ENCODE data around the gene COQ2. TPM values are rescaled to one million over a fixed set of nuclear protein-coding genes. Genes with fewer than 3 reads are reported as not detected.
A peak's percentile ranks its signal among the peaks of the same experiment; 100 is the strongest.
"Not testable (repeated sequence)": the region's sequence is repeated elsewhere in the genome, so short reads cannot be mapped to it uniquely, and the experiment has no call there.

The COQ2 gene
- total RNA-seq, 8 experiments from 2014 or later = 5.6 to 26.2 (median 10.7) TPM

- H3K4me3 ChIP-seq; H3K27ac ChIP-seq; H3K4me1 ChIP-seq (replicated peaks in 1 of 2); ATAC-seq (replicated peaks in 6 of 8): not testable (repeated sequence)
- in situ Hi-C loops (cut with MboI; ENCODE audit: low pct_unique_long_range_greater_than_20kb in 2 of 9, low sequenced_read_pairs in 9 of 9, unreplicated experiment in 9 of 9) = loop anchor here in 5 of 9 experiments (25.0 kb wide), 3 partner anchors 187 to 812 kb away; partner anchors contain the start of gene SEC31A (in 1 of the 5)
- 100% methylated on average over 1 to 3 of the region's 3 CpGs; no CpG with 5 or more reads in 1 of the 10 experiments for WGBS, 10 experiments
These were observed 10.7 kb downstream of the COQ2 start for GRCh38 chr4:83273926-83274325.

GRCh38 chr4:83272900-83273299 lies 11.7 kb downstream of the COQ2 start:
- Histone ChIP-seq H3K27ac (no peak overlapping the region), H3K4me3 (no peak overlapping the region), H3K4me1 (replicated peaks in 1 of 2) (no peaks in the 10 kb centered on the region)
- ATAC-seq (replicated peaks in 6 of 8) = no peak
- WGBS, 10 experiments = 91 to 100% (median 97%) methylated on average over 1 to 5 of the region's 5 CpGs
- in situ Hi-C loops (cut with MboI; ENCODE audit: low pct_unique_long_range_greater_than_20kb in 2 of 9, low sequenced_read_pairs in 9 of 9, unreplicated experiment in 9 of 9) = loop anchor here in 5 of 9 experiments (25.0 kb wide), 3 partner anchors 186 to 811 kb away; partner anchors contain the start of gene SEC31A (in 1 of the 5)

GRCh38 chr4:83269256-83269655 lies 15.3 kb downstream of the COQ2 start:
- H3K27ac ChIP-seq = no peak overlapping the region
- WGBS, 10 experiments = 60 to 100% (median 100%) methylated on average over 1 of the region's 1 CpG; no CpG with 5 or more reads in 2 of the 10 experiments
- in situ Hi-C loops (cut with MboI; ENCODE audit: low pct_unique_long_range_greater_than_20kb in 2 of 9, low sequenced_read_pairs in 9 of 9, unreplicated experiment in 9 of 9) = loop anchor here in 5 of 9 experiments (25.0 kb wide), 3 partner anchors 182 to 807 kb away; partner anchors contain the start of gene SEC31A (in 1 of the 5)
- ATAC-seq (replicated peaks in 6 of 8) = no peak
- H3K4me3 ChIP-seq = no peak overlapping the region
- no peaks in the 10 kb centered on the region for H3K4me1 ChIP-seq (replicated peaks in 1 of 2)

- Histone ChIP-seq H3K4me3 (no peak overlapping the region), H3K27ac (no peak overlapping the region), H3K4me1 (replicated peaks in 1 of 2) (no peaks in the 10 kb centered on the region)
- no peak for ATAC-seq (replicated peaks in 6 of 8)
- in situ Hi-C loops (cut with MboI; ENCODE audit: low pct_unique_long_range_greater_than_20kb in 2 of 9, low sequenced_read_pairs in 9 of 9, unreplicated experiment in 9 of 9) = loop anchor here in 5 of 9 experiments (25.0 kb wide), 3 partner anchors 181 to 806 kb away; partner anchors contain the start of gene SEC31A (in 1 of the 5)
- WGBS, 10 experiments = 0 to 100% (median 56%) methylated on average over 1 to 2 of the region's 2 CpGs; no CpG with 5 or more reads in 1 of the 10 experiments
These were observed 16.1 kb downstream of the COQ2 start for GRCh38 chr4:83268491-83268890.

- H3K4me1 ChIP-seq (replicated peaks in 1 of 2) = no peaks in the 10 kb centered on the region
- no peak overlapping the region for H3K27ac ChIP-seq
- in situ Hi-C loops (cut with MboI; ENCODE audit: low pct_unique_long_range_greater_than_20kb in 2 of 9, low sequenced_read_pairs in 9 of 9, unreplicated experiment in 9 of 9) = loop anchor here in 5 of 9 experiments (25.0 kb wide), 3 partner anchors 181 to 806 kb away; partner anchors contain the start of gene SEC31A (in 1 of the 5)
- 90 to 100% (median 100%) methylated on average over 1 to 3 of the region's 3 CpGs for WGBS, 10 experiments
- ATAC-seq (replicated peaks in 6 of 8) = no peak
- H3K4me3 ChIP-seq = no peak overlapping the region
These were observed 16.6 kb downstream of the COQ2 start for GRCh38 chr4:83267830-83268475.

GRCh38 chr4:83267121-83267829 lies 17.3 kb downstream of the COQ2 start:
- in situ Hi-C loops (cut with MboI; ENCODE audit: low pct_unique_long_range_greater_than_20kb in 2 of 9, low sequenced_read_pairs in 9 of 9, unreplicated experiment in 9 of 9) = loop anchor here in 5 of 9 experiments (25.0 kb wide), 3 partner anchors 180 to 805 kb away; partner anchors contain the start of gene SEC31A (in 1 of the 5)
- peak in 1 of 8 experiments; percentile 44 for ATAC-seq (replicated peaks in 6 of 8)
- no peaks in the 10 kb centered on the region for H3K4me1 ChIP-seq (replicated peaks in 1 of 2)
- no peak overlapping the region for H3K27ac ChIP-seq
- H3K4me3 ChIP-seq = no peak overlapping the region
- WGBS, 10 experiments = 60 to 100% (median 88%) methylated on average over 1 to 7 of the region's 7 CpGs; no CpG with 5 or more reads in 1 of the 10 experiments

GRCh38 chr4:83266689-83267088 lies 17.9 kb downstream of the COQ2 start:
- no peak overlapping the region for H3K27ac ChIP-seq
- WGBS, 10 experiments = 80 to 100% (median 100%) methylated on average over 1 of the region's 1 CpG; no CpG with 5 or more reads in 4 of the 10 experiments

GRCh38 chr4:83263106-83263505 lies 21.5 kb downstream of the COQ2 start:
- Histone ChIP-seq H3K4me3 (no peak overlapping the region), H3K27ac (no peak overlapping the region), H3K4me1 (replicated peaks in 1 of 2) (peaks cover 1% of the 10 kb centered on the region in 2 donors)
- no peak for ATAC-seq (replicated peaks in 6 of 8)
- WGBS, 10 experiments = 25 to 100% (median 80%) methylated on average over 1 of the region's 1 CpG; no CpG with 5 or more reads in 5 of the 10 experiments
- in situ Hi-C loops (cut with MboI; ENCODE audit: low pct_unique_long_range_greater_than_20kb in 2 of 9, low sequenced_read_pairs in 9 of 9, unreplicated experiment in 9 of 9) = loop anchor here in 5 of 9 experiments (25.0 kb wide), 3 partner anchors 176 to 801 kb away; partner anchors contain the start of gene SEC31A (in 1 of the 5)

More at GRCh38 chr4:83266689-83267088, 17.9 kb downstream of the COQ2 start:
- no peak for ATAC-seq (replicated peaks in 6 of 8)
- no peaks in the 10 kb centered on the region for H3K4me1 ChIP-seq (replicated peaks in 1 of 2)
- in situ Hi-C loops (cut with MboI; ENCODE audit: low pct_unique_long_range_greater_than_20kb in 2 of 9, low sequenced_read_pairs in 9 of 9, unreplicated experiment in 9 of 9) = loop anchor here in 5 of 9 experiments (25.0 kb wide), 3 partner anchors 179 to 804 kb away; partner anchors contain the start of gene SEC31A (in 1 of the 5)
- H3K4me3 ChIP-seq = no peak overlapping the region

- H3K4me1 ChIP-seq (replicated peaks in 1 of 2) = peaks cover 3 to 5% of the 10 kb centered on the region in 2 donors
- WGBS, 10 experiments = 0 to 100% (median 43%) methylated on average over 1 to 2 of the region's 2 CpGs; no CpG with 5 or more reads in 6 of the 10 experiments
- in situ Hi-C loops (cut with MboI; ENCODE audit: low pct_unique_long_range_greater_than_20kb in 2 of 9, low sequenced_read_pairs in 9 of 9, unreplicated experiment in 9 of 9) = loop anchor here in 5 of 9 experiments (25.0 kb wide), 3 partner anchors 175 to 800 kb away; partner anchors contain the start of gene SEC31A (in 1 of the 5)
These were observed 21.9 kb downstream of the COQ2 start for GRCh38 chr4:83262682-83263081.

GRCh38 chr4:83261307-83261706 lies 23.3 kb downstream of the COQ2 start:
- WGBS, 10 experiments = 80 to 100% (median 98%) methylated on average over 1 to 5 of the region's 5 CpGs; no CpG with 5 or more reads in 3 of the 10 experiments
- in situ Hi-C loops (cut with MboI; ENCODE audit: low pct_unique_long_range_greater_than_20kb in 2 of 9, low sequenced_read_pairs in 9 of 9, unreplicated experiment in 9 of 9) = loop anchor here in 5 of 9 experiments (25.0 kb wide), 3 partner anchors 174 to 799 kb away; partner anchors contain the start of gene SEC31A (in 1 of the 5)
- H3K4me3 ChIP-seq = no peak overlapping the region
- ATAC-seq (replicated peaks in 6 of 8) = no peak
- H3K27ac ChIP-seq = no peak overlapping the region
- peaks cover 10% of the 10 kb centered on the region in 2 donors for H3K4me1 ChIP-seq (replicated peaks in 1 of 2)

More at GRCh38 chr4:83262682-83263081, 21.9 kb downstream of the COQ2 start:
- Histone ChIP-seq H3K27ac (no peak overlapping the region), H3K4me3 (no peak overlapping the region)
- ATAC-seq (replicated peaks in 6 of 8) = no peak

GRCh38 chr4:83259586-83259985 lies 25.0 kb downstream of the COQ2 start:
- no peak overlapping the region for H3K27ac ChIP-seq
- H3K4me1 ChIP-seq (replicated peaks in 1 of 2) = peaks cover 22 to 27% of the 10 kb centered on the region in 2 donors
- in situ Hi-C loops (cut with MboI; ENCODE audit: low pct_unique_long_range_greater_than_20kb in 2 of 9, low sequenced_read_pairs in 9 of 9, unreplicated experiment in 9 of 9) = loop anchor here in 5 of 9 experiments (10.0 to 25.0 kb wide), 4 partner anchors 172 to 797 kb away; partner anchors contain the start of gene SEC31A (in 1 of the 5)
- H3K4me3 ChIP-seq = no peak overlapping the region
- WGBS, 10 experiments = 0 to 100% (median 100%) methylated on average over 1 of the region's 1 CpG; no CpG with 5 or more reads in 2 of the 10 experiments
- ATAC-seq (replicated peaks in 6 of 8) = peak in 1 of 8 experiments; percentile 50

GRCh38 chr4:83258461-83258860 lies 26.1 kb downstream of the COQ2 start:
- no peak for ATAC-seq (replicated peaks in 6 of 8)
- in situ Hi-C loops (cut with MboI; ENCODE audit: low pct_unique_long_range_greater_than_20kb in 2 of 9, low sequenced_read_pairs in 9 of 9, unreplicated experiment in 9 of 9) = loop anchor here in 5 of 9 experiments (10.0 to 25.0 kb wide), 4 partner anchors 171 to 796 kb away; partner anchors contain the start of gene SEC31A (in 1 of the 5)

More at GRCh38 chr4:83258461-83258860, 26.1 kb downstream of the COQ2 start:
- Histone ChIP-seq H3K4me3 (no peak overlapping the region), H3K4me1 (replicated peaks in 1 of 2) (peaks cover 22 to 28% of the 10 kb centered on the region in 2 donors), H3K27ac (no peak overlapping the region)
